Activated CD8-positive, alpha-beta T cell treated with anti-CD3 and anti-CD28 coated beads for 36 hours (primary cell): ENCODE results near the gene LUZP2. TPM values are rescaled to one million over a fixed set of nuclear protein-coding genes. Genes with fewer than 3 reads are reported as not detected.

Experiments
- ATAC-seq: fragments of 200-7000 bp; cut with Tn5 transposase; one replicate; pipeline ENCODE4 v1.10.0; 2021; ENCODE audit warnings: mild to moderate bottlenecking, moderate library complexity
- CTCF ChIA-PET: fragments of 350-600 bp; sonication (Branson Sonifier 250); formaldehyde crosslinking; loops from one replicate; lab custom pipeline; 2021; ENCODE audit warnings: antibody characterized with exemption; lab: Charles Lee
- POLR2A ChIA-PET: fragments of 350-600 bp; sonication (Branson Sonifier 250); formaldehyde crosslinking; loops from one replicate; lab custom pipeline; 2021; ENCODE audit warnings: antibody characterized with exemption; lab: Charles Lee
- DNase-seq: peaks from one replicate; pipeline ENCODE4 v3.0.0-alpha.2; 2020
- H3K27ac Mint-ChIP-seq: one replicate; pipeline ENCODE4 v1.8.0; 2021; ENCODE audit warnings: mild to moderate bottlenecking, mixed read lengths
- H3K27me3 Mint-ChIP-seq: one replicate; pipeline ENCODE4 v1.8.0; 2021; ENCODE audit warnings: mixed read lengths
- H3K36me3 Mint-ChIP-seq: one replicate; pipeline ENCODE4 v1.8.0; 2021; ENCODE audit warnings: low read depth, mixed read lengths
- H3K4me1 Mint-ChIP-seq: one replicate; pipeline ENCODE4 v1.8.0; 2021; ENCODE audit warnings: low read depth, mixed read lengths
- H3K4me3 Mint-ChIP-seq: one replicate; pipeline ENCODE4 v1.8.0; 2021; ENCODE audit warnings: mild to moderate bottlenecking, moderate library complexity, mixed read lengths
- H3K9me3 Mint-ChIP-seq: one replicate; pipeline ENCODE4 v1.8.0; 2021; ENCODE audit warnings: mixed read lengths
- CTCF ChIP-seq: fragments of 200-600 bp; IDR thresholded peaks from one replicate; pipeline ENCODE4 v1.8.0; 2022; ENCODE audit warnings: antibody characterized with exemption, mild to moderate bottlenecking
- intact Hi-C: fragments of 100-400 bp; cut with micrococcal nuclease; formaldehyde crosslinking; loops from one replicate; pipeline ENCODE4 v1.10.0; 2022
- total RNA-seq, 2 experiments: library from RNA; stranded (reverse); gene quantifications; one replicate each; pipeline ENCODE4 v1.2.3, GENCODE V29; 2021

Gene LUZP2
- total RNA-seq, 2 experiments from 2014 or later = not detected

GRCh38 chr11:24667353-24667968, 170.6 kb downstream of the LUZP2 start:
- DNase-seq = no peak
- no peak for TF ChIP-seq CTCF

GRCh38 chr11:24678703-24679348, 182.0 kb downstream of the LUZP2 start:
- Mint-ChIP-seq H3K27ac (no peak overlapping the region), H3K4me1 (no peaks in the 10 kb centered on the region), H3K9me3 (peaks cover 6% of the 10 kb centered on the region), H3K36me3 (no peaks in the 10 kb centered on the region), H3K4me3 (no peak overlapping the region), H3K27me3 (no peaks in the 10 kb centered on the region)
- ATAC-seq = no peak
- ChIA-PET POLR2A (no interaction called here), CTCF (no interaction called here)
- no peak for TF ChIP-seq CTCF
- DNase-seq = no peak
- intact Hi-C loops = no loop called here

More at GRCh38 chr11:24667353-24667968, 170.6 kb downstream of the LUZP2 start:
- POLR2A ChIA-PET = no interaction called here
- H3K27ac Mint-ChIP-seq = no peak overlapping the region
- intact Hi-C loops = no loop called here
- no peak overlapping the region for H3K4me3 Mint-ChIP-seq
- H3K9me3 Mint-ChIP-seq = peaks cover 10% of the 10 kb centered on the region
- ATAC-seq = no peak
- no peaks in the 10 kb centered on the region for H3K4me1 Mint-ChIP-seq
- H3K27me3 Mint-ChIP-seq = no peaks in the 10 kb centered on the region
- CTCF ChIA-PET = no interaction called here
- no peaks in the 10 kb centered on the region for H3K36me3 Mint-ChIP-seq

DNA sequence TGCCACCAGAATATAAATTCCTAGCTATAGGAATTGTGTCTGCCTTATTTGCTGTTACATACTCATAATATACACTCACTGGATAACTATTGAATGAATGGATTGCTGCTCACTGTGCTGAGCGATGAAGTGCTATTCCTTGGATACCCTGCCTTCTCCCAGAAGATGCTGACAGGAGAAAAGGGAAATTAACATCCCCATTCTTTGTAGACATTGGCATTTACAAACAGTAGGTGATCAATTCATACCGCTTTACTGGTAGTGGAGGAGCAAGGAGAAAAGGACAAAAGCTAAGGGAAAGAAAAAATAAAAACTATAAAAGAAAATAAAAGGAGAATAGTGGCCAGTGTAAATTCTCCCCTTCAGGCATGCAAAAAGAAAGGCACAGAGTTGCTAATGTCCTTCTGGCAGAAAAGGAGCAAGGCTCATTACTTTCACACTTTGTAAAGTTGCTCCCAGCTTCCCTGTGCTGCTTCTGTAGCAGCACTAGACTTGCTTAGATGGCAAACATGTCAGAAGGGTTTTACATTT, 183.0 kb downstream of the LUZP2 start:
- intact Hi-C loops = no loop called here
- no peaks in the 10 kb centered on the region for H3K36me3 Mint-ChIP-seq
- H3K4me1 Mint-ChIP-seq = no peaks in the 10 kb centered on the region

DNA sequence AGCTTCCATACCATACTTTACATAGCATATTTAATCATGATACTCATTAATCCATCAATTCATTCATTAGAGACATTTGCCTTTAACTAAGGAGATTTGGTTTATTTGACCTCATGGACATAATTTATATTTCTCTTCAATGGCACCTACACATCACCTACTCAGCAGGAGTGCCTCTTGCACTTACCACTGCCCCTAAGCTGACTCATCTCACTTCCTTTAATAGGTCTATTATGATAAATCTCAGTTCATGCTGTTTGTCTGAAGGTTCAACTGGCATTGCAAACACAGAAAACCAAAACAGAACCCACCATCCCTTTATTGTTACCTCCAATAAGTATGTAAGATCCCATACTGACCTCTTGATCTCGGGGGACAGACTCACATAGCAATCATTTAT, 186.7 kb downstream of the LUZP2 start:
- intact Hi-C loops = no loop called here
- ChIA-PET POLR2A (no interaction called here), CTCF (no interaction called here)
- Mint-ChIP-seq H3K4me3 (no peak overlapping the region), H3K36me3 (no peaks in the 10 kb centered on the region), H3K27me3 (no peaks in the 10 kb centered on the region), H3K9me3 (peaks cover 12% of the 10 kb centered on the region), H3K4me1 (no peaks in the 10 kb centered on the region), H3K27ac (no peak overlapping the region)
- DNase-seq (no peak), ATAC-seq (no peak)
- TF ChIP-seq CTCF = no peak

More for the DNA sequence above, 183.0 kb downstream of the LUZP2 start:
- H3K27me3 Mint-ChIP-seq = no peaks in the 10 kb centered on the region
- H3K9me3 Mint-ChIP-seq = peaks cover 10% of the 10 kb centered on the region
- H3K27ac Mint-ChIP-seq = no peak overlapping the region
- ATAC-seq (no peak), DNase-seq (no peak)
- H3K4me3 Mint-ChIP-seq = no peak overlapping the region
- no peak for TF ChIP-seq CTCF
- ChIA-PET CTCF (no interaction called here), POLR2A (no interaction called here)

DNA sequence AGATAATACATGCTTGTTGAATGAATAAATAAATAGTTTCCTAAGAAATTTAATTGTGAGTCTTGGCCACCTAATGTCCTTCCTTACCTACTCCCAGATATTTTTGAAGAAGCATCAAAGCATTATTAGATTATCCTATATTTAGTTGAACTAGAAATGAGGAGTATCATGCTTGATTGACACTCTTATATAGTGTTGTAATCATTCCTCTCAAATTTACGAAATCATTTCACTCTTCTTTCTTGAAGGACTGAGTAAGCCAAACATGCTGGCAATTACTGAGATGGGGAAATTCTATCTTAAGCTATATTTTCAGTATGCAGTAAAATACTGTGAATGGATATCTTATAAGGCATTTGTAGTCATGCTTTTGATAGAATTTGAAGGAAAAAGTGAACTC, 189.0 kb downstream of the LUZP2 start:
- DNase-seq (no peak), ATAC-seq (no peak)
- Mint-ChIP-seq H3K27ac (no peak overlapping the region), H3K9me3 (peaks cover 10% of the 10 kb centered on the region), H3K4me3 (no peak overlapping the region), H3K4me1 (no peaks in the 10 kb centered on the region), H3K27me3 (no peaks in the 10 kb centered on the region), H3K36me3 (no peaks in the 10 kb centered on the region)
- no peak for TF ChIP-seq CTCF
- intact Hi-C loops = no loop called here
- CTCF ChIA-PET = no interaction called here
- POLR2A ChIA-PET = no interaction called here
